Fibroblast of skin of right quadriceps (primary cell): ENCODE data around the gene APOO.

Experiments
- DNase-seq: peaks from one replicate; pipeline ENCODE4 v3.0.0-alpha.2; 2013

The APOO gene

GRCh38 chrX:23907498-23908218 is at the start of gene APOO, which contains the start of gene CXorf58:
Gene APOO, minus strand, starts transcription at chrX:23907938. Its CDS starts 236 bp downstream, at chrX:23907702.
Gene CXorf58, plus strand, starts transcription at chrX:23908006. Its CDS starts 2,297 bp downstream, at chrX:23910303.
- DNase-seq = peak; percentile 91

GRCh38 chrX:23954396-23954795 is 46.7 kb upstream of the APOO start:
- no peak for DNase-seq

- DNase-seq = no peak
Observed at GRCh38 chrX:23953908-23954269, 46.2 kb upstream of the APOO start.

GRCh38 chrX:23952984-23953907 is 45.5 kb upstream of the APOO start:
- no peak for DNase-seq

- no peak for DNase-seq
Observed at GRCh38 chrX:23952391-23952790, 44.7 kb upstream of the APOO start.

GRCh38 chrX:23945206-23945605 is 37.5 kb upstream of the APOO start:
- peak; percentile 27 for DNase-seq

- no peak for DNase-seq
Observed at GRCh38 chrX:23944234-23944633, 36.5 kb upstream of the APOO start.

- DNase-seq = no peak
Observed at GRCh38 chrX:23939203-23939602, 31.5 kb upstream of the APOO start.

- peak; percentile 4 for DNase-seq
Observed at GRCh38 chrX:23938690-23939089, 31.0 kb upstream of the APOO start.

- DNase-seq = peak; percentile 40
Observed at GRCh38 chrX:23937100-23937499, 29.4 kb upstream of the APOO start.

- DNase-seq = no peak
Observed at GRCh38 chrX:23936180-23936579, 28.4 kb upstream of the APOO start.

- peak; percentile 19 for DNase-seq
Observed at GRCh38 chrX:23935106-23935505, 27.4 kb upstream of the APOO start.

- DNase-seq = no peak
Observed at GRCh38 chrX:23932046-23932445, 24.3 kb upstream of the APOO start.

- no peak for DNase-seq
Observed at GRCh38 chrX:23930894-23931604, 23.3 kb upstream of the APOO start.

- DNase-seq = no peak
Observed at GRCh38 chrX:23926015-23926414, 18.3 kb upstream of the APOO start.

GRCh38 chrX:23919706-23920320 is 12.1 kb upstream of the APOO start:
- no peak for DNase-seq

- no peak for DNase-seq
Observed at GRCh38 chrX:23919148-23919547, 11.4 kb upstream of the APOO start.

GRCh38 chrX:23911126-23911835 is 3.5 kb upstream of the APOO start:
- DNase-seq = no peak

GRCh38 chrX:23908219-23909004 is 674 bp upstream of the APOO start:
- DNase-seq = no peak

- DNase-seq = no peak
Observed at GRCh38 chrX:23907111-23907497, 634 bp downstream of the APOO start.

- DNase-seq = no peak
Observed at GRCh38 chrX:23904096-23904495, 3.6 kb downstream of the APOO start.
